Hematopoietic multipotent progenitor cell treated with erythropoietin and hydrocortisone succinate and interleukin-3 and kit ligand, for 15 days (in vitro differentiated cells): ENCODE measurements around the gene TSPAN9.

Experiments used
- DNase-seq: peaks from one replicate; pipeline ENCODE4 v3.0.0-alpha.2; 2015; ENCODE audit warnings: low spot score

Gene TSPAN9

DNA sequence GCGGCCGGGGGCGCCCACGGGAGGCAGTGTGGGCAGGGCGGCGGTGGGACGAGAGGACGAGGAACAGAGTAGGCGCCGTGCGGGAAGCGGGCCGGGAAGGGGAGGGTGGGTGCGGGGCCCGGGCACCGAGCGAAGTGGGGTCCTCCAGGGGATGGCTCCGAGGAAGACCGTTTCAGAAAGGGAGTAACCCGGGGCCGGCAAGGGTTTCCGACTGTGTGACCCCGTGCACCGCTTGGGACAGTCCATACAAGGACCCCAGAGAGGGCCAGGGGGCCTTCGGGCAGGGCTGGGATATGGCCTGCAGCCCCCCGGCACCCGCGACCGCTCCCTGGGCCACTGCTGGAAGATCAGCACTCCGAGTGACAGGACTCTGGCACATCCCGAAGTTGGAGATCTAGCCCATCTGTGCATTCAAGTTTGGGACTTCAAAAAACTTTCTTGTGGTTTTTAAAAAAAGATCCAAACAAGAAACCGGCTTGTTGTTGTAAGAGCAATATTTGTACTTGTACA is 448 bp downstream of the TSPAN9 start:
- DNase-seq = no peak

DNA sequence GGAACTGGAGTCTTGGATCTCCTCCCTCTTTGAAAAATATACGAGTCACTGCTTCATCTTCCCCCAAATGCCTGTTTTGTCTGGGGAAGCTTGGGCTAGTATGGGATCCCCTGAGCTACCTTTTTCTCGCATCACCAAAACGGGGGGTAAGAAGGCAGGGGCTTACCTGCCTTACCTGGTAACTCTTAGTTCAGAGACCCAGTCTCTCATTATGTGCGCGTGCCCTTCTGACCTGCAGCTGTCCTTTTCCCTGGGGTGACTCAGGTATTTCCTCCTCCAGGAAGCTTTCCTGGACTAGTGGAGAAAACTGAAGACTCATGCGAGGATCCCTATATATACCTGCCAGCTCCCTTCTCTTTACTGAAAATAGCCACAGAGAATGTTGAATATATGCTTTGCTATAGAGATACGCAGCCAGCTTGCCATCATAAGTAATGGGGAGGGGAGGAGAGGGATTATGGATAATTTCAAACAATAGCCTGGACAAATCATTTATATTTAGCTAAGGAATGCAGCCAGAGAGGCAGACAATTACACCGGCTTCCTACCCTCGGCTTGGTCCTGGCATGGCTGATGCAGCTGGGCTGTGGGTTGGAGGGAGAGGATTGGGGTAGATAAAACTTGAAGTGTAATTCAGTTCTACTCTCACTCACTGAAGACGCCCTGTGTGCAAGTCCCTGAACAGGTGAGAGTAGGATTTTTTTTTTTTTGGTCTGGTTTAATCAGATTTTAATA is 1.1 kb downstream of the TSPAN9 start:
- no peak for DNase-seq

DNA sequence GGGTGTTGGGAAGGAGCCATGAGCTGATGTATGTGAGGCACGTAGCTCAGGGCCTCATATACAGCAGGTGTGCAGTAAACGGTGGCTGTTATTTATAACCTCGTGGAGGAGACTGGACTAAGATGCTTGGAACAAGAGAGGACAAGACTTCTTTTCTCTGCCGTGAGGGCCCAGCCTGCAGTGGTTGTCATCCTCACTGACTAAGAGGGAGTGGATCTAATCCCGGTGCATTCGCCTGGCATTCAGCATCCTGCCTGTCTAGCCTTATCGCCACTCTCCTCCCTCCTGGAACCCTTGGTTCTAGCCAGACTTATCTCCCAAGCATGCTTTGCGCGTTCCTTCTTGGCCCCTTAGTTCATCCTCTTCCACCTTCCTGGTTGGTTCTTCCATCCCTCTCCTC is 3.9 kb downstream of the TSPAN9 start:
- no peak for DNase-seq

DNA sequence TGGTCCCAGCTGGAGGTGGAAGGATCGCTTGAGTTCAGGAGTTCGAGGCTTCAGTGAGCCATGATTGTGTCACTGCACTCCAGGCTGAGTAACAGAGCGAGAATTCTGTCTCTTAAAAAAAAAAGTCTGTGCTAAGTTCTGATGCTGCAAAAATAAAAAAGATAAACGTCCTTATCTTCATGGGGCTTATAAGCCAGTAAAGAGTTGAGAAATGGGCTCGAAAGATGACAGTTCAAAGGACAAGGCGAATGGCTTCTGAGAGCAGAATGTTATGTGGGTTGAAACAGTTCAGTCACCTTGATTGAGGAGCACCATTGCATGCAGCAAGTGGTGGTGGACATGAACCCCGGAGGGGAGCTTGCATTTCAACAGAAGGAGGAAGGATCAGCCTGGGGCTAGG is 4.7 kb downstream of the TSPAN9 start:
- no peak for DNase-seq

DNA sequence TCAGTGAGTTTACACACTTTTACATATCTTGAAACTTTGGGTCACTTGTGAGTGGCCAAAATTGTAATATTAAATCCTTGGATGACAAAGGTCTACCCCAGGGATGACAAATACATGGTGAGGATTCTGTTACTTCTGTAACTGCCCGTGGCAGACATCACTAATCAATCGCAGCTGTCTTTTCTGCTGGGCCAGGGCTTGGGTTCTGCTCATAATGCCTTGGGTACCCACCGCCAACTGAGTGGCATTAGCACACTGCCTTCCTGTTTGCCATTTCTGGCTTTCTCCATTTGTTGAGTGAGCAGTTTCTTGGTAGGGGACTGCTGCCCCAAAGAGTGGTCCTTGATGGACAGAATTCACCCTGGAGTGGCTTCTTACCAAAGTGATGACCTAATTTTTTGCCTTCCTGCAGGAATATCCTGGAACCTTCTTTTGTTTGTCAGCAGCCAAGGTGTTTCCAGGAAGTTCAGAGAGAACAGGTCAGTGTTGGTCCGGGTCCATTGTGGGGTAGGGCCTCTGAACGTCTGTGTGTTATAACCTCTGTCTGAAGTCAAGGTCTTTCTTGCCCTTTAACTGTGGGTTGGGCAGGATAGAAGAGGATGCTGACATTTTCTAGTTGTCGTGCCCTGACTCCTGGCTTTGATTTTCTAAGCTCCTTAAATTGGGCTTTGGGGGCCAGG is 6.2 kb downstream of the TSPAN9 start:
- DNase-seq = no peak

DNA sequence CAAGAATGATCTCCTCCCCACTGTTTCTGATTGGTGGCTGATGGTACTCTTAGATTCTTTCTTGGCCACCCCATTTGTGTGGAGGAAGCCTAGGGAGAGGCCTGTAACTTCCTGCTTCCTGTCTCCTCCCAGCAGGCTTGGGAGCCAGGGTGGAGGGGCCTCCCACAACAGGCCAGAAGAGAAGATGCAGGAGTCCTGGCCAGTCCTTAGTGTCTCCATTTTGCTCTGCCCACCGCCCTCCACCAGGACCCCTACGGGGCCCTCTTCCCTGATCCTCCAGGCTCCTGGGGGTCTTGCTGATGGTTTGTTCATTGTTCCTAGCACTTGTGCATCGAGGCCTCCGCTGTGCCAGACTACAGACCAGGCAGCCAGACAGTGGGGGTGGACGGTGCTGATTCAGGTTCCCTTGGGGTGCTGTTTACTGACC is 6.8 kb downstream of the TSPAN9 start:
- DNase-seq = no peak

DNA sequence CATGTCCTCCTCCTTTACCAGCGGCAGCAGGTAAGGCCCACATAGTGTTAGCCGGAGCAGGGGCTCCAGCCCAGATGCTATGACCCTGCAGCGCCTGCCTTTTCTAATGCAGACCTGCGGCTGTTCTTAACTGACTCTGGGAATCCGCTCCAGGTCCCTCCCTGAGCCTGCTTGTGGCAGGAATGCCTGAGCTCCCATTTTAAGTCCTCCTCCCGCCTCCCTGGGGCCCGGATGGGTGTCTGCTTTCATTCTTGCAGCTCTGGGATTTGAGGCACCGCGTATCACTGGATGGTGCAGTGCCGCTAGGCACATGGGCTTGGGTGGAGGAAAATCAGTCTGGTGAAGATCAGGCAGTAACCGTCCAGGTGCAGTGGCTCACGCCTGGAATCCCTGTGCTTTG is 7.6 kb downstream of the TSPAN9 start:
- no peak for DNase-seq

DNA sequence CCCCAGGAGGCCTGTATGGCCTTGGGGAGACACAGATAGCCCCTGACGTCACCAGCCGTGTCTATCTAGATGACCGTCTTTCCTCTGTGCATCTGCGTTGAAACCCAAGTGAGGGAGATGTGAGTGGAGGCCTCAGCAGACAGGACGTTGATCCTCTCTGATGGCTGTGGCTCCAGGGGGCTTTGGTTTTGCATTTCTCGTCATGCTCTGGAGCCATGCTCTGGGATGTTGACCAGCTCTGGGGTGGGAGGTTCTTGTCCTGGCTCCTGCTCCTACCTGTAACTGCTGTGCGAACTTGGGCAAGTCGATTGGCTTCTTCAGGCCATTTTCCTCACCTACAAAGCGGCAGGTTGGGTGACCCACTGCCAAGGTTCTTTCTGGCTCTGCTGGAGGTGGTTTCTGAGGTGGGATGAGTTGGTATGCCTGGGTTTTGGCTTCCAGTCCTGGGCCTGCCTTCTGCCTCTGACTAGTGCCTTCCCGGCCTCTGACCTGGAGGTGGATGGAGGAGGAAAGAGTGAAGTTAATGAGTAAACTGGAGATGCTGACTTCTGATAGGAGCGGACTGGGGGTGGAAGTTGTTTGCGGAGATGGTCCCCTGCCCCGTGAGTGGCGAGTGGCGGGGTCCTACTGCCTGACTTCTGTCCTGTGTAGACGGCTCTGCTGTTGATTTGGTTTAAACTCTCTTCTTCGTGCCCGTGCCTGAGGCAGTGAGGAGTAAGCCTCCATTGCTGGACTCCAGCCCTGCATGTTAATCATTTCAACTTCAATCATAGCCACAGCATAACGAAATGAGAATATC is 8.4 kb downstream of the TSPAN9 start:
- no peak for DNase-seq

DNA sequence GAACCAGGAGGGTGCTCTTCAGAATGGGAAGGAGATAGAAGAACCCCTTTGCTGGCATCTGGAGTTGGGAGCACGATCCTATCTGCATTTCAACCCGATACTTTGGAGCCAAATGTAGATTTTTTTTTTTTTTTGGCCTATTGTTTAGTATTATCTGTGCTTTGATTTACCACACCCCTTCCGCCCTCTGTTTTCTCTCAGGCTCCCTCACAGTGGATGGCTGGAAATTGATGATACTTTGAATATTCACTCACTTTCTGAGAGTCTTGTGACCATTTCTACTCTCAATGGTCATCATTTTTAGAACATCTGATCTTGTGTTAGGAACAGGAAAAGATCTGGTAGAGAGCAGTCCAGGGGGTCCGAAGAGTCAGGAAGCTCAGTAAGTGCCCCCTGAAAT is 9.0 kb downstream of the TSPAN9 start:
- DNase-seq = no peak

DNA sequence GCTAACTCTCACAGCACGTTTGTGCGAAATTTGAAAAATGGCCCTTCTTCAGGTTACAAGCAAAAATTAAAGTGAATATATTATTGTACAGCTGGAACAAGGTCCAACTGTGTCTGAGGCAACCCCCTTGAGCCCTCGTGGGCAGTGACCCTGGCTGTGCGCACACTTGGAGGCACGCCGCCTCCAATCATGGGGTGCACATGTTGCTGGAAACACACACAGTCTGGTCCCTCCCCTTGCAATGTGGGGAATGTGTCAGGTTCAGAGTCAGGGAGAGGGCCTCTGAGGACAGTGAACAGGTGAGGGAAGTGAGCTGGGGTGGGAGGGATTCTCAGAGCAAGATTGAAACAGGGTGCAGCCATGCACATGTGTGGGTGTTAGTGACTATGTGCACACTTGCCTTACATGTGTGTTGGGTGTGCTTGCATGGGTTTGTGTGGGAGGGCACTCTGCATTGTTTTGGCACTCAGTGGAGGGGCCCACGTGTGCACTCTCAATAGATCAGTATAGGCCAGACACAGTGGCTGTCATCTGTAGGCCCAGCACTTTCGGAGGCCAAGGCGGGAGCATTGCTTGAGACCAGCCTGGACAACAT is 9.6 kb downstream of the TSPAN9 start:
- DNase-seq = no peak

DNA sequence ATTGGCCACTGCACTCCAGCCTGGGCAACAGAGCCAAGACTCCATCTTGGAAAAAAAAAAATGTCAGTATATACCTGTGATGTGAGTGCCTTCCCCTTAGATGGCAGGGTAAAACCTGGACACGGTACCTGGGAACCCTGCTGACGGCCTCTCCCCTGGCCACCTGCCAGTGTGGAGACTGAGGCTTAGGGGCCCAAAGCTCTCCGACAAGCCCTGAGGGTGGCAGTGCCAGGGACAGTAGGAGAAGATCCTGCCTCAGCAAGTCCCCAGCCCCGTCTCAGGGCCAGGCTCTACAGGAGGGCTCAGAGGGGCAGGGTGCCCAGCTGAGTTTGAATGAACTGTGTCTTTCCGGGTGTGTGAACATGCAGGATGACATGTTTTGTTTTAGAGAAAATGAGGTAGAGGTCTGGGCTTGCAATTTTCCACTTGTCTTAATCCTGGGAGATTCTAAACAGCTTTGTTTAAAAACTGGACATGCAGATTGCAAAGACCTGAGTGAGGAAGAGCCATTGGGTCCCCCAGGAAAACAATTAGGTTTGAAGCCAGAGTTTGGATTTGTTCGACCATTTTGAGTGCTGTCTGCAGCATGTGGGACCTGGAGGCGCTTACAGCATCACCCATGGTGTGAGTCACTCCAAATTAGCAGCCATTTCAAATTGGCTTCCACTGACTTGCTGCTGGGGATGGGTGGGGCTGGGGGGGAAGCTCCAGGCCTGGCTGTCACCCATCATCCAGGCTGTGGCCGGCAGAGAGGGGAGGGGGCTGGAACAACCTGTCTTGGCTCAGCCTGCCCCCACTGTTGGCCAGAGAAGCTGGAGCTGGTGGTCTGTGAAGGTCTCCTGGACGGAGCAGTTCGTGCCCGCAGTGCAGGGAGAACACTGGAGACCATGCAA is 10.8 kb downstream of the TSPAN9 start:
- no peak for DNase-seq

DNA sequence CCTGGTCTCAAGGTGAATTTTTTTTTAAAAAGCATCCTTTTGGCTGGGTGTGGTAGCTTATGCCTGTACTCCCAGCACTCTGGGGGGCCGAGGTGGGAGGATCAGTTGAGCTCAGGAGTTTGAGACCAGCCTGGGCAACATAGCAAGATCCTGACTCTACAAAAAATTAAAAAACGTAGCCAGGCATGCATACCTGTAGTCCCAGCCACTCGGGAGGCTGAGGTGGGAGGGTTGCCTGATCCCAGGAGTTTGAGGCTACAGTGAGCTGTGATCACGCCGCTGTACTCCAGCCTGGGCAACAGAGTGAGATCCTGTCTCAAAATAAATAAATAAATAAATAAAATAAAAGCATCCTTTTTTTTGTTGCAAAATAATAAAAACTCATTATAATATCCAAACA is 12.4 kb downstream of the TSPAN9 start:
- DNase-seq = no peak

DNA sequence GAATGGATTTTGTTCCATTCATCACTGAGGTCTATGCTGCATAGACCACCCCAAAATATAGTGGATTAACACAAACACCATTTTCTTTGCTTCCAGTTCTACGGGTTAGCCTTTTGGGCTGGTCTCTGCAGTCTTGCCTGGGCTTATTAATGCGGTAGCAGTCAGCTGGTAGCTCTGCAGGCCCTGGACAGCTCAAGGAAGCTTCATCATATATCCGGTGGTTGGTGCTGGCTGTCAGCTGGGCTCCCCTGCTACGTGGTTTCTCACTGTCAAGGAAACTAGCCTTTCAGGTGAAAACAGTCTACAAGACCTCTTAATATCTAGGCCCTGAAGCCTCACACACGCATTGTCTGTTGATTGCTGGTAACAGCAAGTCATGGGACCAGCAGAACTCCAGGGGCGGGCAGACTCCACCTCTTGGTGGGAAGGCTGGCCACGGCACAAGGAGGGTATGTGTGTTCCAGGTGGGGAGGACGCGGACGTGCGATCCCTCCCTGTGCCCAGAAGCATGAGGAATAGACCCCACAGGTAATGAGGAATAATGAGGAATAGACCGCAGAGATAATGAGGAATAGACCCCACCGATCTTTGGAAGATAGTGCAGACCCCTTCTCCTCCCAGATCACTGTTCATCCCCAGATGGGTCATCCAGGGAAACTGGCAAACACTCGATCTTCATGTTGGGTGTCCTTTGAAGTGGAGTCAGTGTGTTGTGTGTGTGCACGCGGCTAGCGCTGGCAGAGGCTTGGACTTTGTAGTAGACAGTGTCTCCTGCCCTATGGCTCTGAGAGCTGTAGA is 13.3 kb downstream of the TSPAN9 start:
- DNase-seq = no peak

DNA sequence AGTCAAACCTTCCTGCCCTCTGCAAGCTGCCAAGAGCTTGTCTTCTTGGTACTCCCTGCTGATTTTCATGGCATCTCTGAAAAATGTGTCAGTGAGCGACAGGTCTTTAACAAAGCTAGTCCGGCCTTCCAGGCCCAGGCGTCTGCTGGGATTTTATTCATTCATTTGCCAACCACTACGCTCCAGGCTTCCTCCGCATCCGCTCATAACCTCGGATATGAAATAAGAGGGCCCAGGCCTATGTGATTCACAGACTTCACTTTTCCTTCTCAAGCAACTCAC is 13.8 kb downstream of the TSPAN9 start:
- DNase-seq = no peak

DNA sequence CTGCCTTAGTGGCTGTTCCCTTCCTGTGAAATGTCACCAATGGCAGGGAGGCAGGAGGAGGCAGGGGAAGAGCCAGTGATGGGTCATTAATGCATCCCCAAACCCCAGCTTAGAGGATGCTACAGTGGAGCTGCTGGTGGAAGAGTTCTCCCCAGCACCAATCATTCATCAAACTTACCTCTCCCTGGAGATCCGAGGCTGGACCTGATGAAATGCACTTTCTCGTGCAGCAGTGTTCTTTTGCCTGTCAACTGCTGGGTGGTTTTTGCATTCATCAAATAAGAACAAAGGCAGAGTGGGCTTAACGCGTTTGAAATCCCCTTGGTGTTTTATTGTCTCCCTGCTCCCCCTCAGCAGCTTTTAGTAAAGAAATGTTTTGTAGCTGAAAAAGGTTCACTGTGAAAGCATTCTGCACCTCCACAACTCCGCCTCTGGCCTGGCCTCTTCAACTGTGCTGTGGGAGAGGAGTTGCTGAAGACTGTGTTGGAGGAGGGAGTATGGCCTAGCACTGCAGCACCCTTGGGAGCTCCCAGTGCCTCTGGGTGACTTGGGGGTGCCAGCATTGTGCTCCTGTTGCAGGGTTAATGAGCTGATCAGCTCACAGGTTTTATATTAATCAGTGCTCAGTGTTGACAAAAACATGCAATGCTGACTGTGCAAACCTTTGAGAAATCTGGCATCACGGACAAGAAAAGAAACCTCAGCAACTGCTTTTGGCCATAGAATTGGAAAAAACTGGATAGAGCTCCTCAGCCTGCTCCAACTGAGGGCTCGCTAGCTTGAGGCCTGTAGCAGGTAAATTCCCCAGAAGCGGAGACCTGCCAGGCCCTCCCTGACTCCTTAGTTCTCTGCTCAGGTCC is 14.4 kb downstream of the TSPAN9 start:
- no peak for DNase-seq

DNA sequence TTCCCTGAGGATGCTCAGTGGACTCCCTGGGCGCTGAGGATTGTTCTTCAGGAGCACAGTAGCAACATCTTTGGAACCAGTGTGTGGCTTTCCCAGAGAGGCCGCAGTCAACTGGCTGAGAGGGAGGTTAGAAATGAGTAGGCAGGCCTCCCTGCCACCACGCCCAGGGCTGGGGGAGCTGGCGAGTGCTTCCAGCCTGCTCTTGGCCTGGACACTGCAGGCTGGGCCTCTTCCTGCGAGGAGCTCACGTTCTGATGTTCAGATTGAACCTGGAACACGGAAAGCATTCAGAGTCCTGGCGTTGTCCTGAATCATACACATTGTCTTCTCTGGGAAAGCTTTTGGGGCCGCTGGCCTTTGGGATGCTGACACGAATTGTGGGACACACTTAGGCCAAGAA is 15.6 kb downstream of the TSPAN9 start:
- DNase-seq = no peak

DNA sequence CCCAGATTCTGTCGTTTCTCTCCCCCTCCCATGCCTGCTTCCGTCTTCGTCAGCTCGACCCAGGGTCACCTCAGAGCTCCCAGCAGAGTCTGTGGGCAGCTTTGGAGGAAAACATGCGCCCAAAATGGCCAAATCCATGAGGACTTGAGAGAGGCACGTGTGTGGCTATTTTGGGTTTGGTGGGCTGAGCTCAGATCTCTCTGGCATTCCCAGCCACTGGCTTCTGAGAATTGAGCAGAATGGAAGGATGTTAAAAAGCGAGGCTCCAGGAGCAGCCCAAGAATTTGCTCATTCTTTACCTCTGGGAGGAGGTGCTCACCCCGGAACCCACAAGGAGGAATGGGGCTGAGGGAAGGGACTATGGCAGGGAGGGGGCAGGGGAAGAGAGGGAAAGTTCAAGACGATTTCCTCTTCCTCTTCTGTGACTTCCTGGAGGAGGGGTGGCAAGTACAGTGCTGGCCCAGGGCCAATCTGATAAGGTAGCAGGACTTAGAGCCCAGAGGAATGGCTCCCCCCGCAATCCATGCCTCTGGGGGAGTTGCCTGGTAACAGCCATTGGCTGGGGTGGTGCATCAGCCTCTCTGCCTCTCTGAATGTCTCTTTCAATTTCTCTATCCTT is 20.1 kb downstream of the TSPAN9 start:
- DNase-seq = no peak

DNA sequence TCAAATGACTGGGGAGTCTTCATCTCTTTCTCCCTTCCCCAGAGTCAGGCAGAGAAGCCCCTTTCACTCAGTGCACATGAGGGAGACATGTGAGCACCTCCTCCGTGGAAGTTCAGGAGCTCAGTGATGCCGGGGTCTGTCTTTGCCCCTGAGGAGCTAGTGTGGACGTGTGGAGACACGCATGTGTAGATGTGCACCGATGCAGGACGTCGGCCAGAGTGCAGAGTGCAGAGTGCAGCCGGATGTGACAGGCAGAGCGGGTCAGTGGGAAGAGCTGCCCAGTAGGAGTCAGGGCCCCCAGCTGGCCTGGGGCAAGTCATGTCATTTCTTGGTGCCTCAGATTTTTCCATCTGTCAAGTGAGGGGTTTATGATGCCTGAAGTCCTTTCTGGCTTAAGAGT is 20.7 kb downstream of the TSPAN9 start:
- no peak for DNase-seq

DNA sequence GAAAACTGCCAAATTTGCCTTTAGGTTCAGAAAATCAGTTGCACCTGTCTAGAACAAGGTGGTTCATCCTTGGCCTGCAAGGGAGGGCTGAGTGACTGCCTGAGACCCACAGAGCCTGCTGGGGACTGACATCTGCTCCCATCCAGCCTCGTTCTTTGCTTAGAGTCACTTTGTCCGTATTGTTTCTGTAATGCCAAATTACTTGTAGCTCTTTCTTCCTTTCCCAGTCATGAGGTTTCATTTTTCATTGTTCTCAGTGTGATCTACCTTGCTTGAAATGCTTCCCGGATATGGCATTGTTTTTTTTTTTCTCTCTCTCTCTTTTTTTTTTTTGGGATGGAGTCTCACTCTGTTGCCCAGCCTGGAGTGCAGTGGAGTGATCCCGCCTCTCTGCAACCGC is 21.3 kb downstream of the TSPAN9 start:
- no peak for DNase-seq
